ENCODE results near the gene GPC6.

The GPC6 gene

DNA sequence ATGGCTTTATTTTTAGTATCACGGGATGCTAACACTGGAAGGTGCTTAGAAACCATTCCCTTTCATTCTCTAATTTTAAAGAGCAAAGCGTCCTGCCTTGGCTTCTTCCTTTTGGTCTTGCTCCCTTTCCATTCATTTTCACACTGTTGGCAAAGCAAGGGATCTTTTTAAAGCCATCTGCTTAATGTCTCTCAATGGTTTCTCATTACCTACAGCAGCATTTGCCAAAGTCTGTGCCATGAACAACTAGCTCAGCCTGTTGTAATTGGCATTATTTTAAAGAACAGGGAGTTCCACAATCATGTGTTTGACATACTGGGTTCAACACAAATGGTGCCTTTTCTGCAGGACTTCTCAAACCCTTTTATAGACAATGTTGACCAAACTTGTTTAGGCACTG is 444.3 kb downstream of the GPC6 start:
- no peak overlapping the region for H3K4me3 Mint-ChIP-seq
- H3K27me3 Mint-ChIP-seq: no peaks in the 10 kb centered on the region
- ATAC-seq: no peak
- H3K27ac Mint-ChIP-seq: no peak overlapping the region
- H3K4me1 Mint-ChIP-seq: no peaks in the 10 kb centered on the region
- H3K36me3 Mint-ChIP-seq: no peaks in the 10 kb centered on the region
- peaks cover 2% of the 10 kb centered on the region for H3K9me3 Mint-ChIP-seq

- ATAC-seq: no peak
- Mint-ChIP-seq H3K36me3 (no peaks in the 10 kb centered on the region), H3K4me3 (no peak overlapping the region), H3K27ac (no peak overlapping the region), H3K4me1 (no peaks in the 10 kb centered on the region), H3K9me3 (peaks cover 2% of the 10 kb centered on the region), H3K27me3 (no peaks in the 10 kb centered on the region)
These were observed 446.4 kb downstream of the GPC6 start for GRCh38 chr13:93672996-93673395.

- H3K4me1 Mint-ChIP-seq: no peaks in the 10 kb centered on the region
- H3K36me3 Mint-ChIP-seq: no peaks in the 10 kb centered on the region
- peaks cover 2% of the 10 kb centered on the region for H3K9me3 Mint-ChIP-seq
- no peaks in the 10 kb centered on the region for H3K27me3 Mint-ChIP-seq
- no peak overlapping the region for H3K4me3 Mint-ChIP-seq
- no peak for ATAC-seq
- H3K27ac Mint-ChIP-seq: no peak overlapping the region
These were observed 447.3 kb downstream of the GPC6 start for GRCh38 chr13:93673885-93674284.

GRCh38 chr13:93674337-93674755 is 447.7 kb downstream of the GPC6 start:
- ATAC-seq: no peak

DNA sequence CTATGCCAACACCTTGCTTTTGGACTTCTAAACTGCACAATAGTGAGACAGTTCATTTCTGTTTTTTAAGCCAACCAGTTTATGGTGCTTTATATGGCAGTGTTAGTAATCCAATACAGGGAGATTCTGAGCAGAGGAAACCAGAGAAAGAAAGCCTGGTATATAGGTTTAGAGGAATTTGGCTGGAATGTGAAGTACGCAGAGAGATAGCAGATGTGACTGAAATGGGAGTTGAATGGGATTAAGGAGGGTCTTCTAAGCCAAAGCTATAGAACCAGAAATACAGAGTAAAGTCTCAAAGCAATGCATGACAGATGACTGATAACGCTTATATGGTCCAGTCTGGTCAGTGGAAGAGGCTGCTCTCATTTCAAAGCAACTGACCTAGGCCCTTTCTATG is 453.7 kb downstream of the GPC6 start:
- H3K36me3 Mint-ChIP-seq: no peaks in the 10 kb centered on the region
- no peaks in the 10 kb centered on the region for H3K27me3 Mint-ChIP-seq
- no peak for ATAC-seq
- H3K27ac Mint-ChIP-seq: no peak overlapping the region
- H3K4me3 Mint-ChIP-seq: no peak overlapping the region
- no peaks in the 10 kb centered on the region for H3K4me1 Mint-ChIP-seq
- peaks cover 2% of the 10 kb centered on the region for H3K9me3 Mint-ChIP-seq

More at GRCh38 chr13:93674337-93674755, 447.7 kb downstream of the GPC6 start:
- no peak overlapping the region for H3K4me3 Mint-ChIP-seq
- no peaks in the 10 kb centered on the region for H3K36me3 Mint-ChIP-seq
- H3K27ac Mint-ChIP-seq: no peak overlapping the region
- H3K9me3 Mint-ChIP-seq: peaks cover 2% of the 10 kb centered on the region
- no peaks in the 10 kb centered on the region for H3K4me1 Mint-ChIP-seq
- no peaks in the 10 kb centered on the region for H3K27me3 Mint-ChIP-seq

DNA sequence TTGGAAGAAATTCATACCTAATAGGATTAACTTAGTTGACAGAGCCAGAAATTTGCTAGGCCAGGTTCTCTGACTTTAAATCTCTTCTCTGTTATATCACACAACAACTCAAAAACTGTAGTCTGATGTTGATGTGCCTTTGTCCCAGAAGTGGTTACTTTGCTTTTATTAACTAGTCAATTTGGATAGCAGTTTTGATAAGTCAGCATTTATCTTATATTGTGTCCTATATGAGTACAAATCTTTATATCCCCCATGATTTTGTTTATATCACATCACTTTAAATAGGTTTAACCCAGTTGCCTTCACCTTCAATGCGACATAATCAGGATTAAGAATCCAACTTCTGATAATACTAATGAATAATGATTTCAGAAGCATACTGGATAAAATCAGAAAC is 459.3 kb downstream of the GPC6 start:
- H3K4me1 Mint-ChIP-seq: no peaks in the 10 kb centered on the region
- H3K27ac Mint-ChIP-seq: no peak overlapping the region
- H3K27me3 Mint-ChIP-seq: no peaks in the 10 kb centered on the region
- no peak overlapping the region for H3K4me3 Mint-ChIP-seq
- H3K36me3 Mint-ChIP-seq: no peaks in the 10 kb centered on the region
- no peaks in the 10 kb centered on the region for H3K9me3 Mint-ChIP-seq
- no peak for ATAC-seq

- Mint-ChIP-seq H3K27ac (no peak overlapping the region), H3K36me3 (no peaks in the 10 kb centered on the region), H3K4me3 (no peak overlapping the region), H3K27me3 (no peaks in the 10 kb centered on the region), H3K9me3 (no peaks in the 10 kb centered on the region), H3K4me1 (no peaks in the 10 kb centered on the region)
- ATAC-seq: no peak
These were observed 459.8 kb downstream of the GPC6 start for GRCh38 chr13:93686399-93686798.

DNA sequence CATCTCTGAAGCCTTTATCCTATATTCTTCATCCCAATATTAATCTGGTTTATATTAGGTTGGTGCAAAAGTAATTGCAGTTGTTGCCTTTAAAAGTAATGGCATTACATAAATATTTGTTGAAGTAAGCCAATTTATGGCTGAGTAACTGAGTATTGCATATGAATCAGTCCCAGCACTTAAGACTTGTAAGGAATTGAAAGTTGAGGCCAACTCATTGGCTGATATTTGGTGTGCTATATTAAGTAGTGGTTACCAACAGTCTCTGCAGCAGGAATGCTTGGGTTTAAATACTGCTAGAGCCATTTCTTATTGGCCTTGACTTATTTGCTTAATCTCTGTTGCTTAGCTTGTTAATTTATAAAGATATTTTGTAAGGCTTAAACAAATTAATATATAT is 460.7 kb downstream of the GPC6 start:
- Mint-ChIP-seq H3K27me3 (no peaks in the 10 kb centered on the region), H3K27ac (no peak overlapping the region), H3K36me3 (no peaks in the 10 kb centered on the region), H3K4me1 (no peaks in the 10 kb centered on the region), H3K9me3 (no peaks in the 10 kb centered on the region), H3K4me3 (no peak overlapping the region)
- no peak for ATAC-seq

DNA sequence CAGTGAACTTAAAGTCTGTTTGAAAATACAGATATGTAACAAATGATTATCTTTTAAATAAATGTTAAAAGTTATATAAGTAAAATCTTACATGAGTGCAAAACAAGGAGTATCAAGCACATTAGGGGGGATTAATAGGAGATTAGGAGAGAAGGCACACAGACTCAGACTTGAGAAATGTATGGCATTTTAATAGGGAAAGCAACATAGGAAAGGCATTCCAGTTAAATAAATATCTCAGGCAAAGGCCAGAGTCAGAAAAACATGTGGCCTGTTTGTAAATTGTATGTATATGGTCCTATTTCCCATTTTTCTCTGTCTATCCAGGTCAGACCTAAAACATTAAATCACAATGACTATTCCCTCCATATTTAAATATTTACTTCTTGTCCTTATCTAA is 462.7 kb downstream of the GPC6 start:
- H3K4me3 Mint-ChIP-seq: no peak overlapping the region
- H3K4me1 Mint-ChIP-seq: no peaks in the 10 kb centered on the region
- no peaks in the 10 kb centered on the region for H3K27me3 Mint-ChIP-seq
- ATAC-seq: no peak
- no peaks in the 10 kb centered on the region for H3K9me3 Mint-ChIP-seq
- no peak overlapping the region for H3K27ac Mint-ChIP-seq
- H3K36me3 Mint-ChIP-seq: no peaks in the 10 kb centered on the region

GRCh38 chr13:93690139-93690538 is 463.5 kb downstream of the GPC6 start:
- ATAC-seq: no peak
- H3K27me3 Mint-ChIP-seq: no peaks in the 10 kb centered on the region
- H3K9me3 Mint-ChIP-seq: no peaks in the 10 kb centered on the region
- no peak overlapping the region for H3K4me3 Mint-ChIP-seq
- H3K36me3 Mint-ChIP-seq: no peaks in the 10 kb centered on the region
- no peaks in the 10 kb centered on the region for H3K4me1 Mint-ChIP-seq
- no peak overlapping the region for H3K27ac Mint-ChIP-seq

DNA sequence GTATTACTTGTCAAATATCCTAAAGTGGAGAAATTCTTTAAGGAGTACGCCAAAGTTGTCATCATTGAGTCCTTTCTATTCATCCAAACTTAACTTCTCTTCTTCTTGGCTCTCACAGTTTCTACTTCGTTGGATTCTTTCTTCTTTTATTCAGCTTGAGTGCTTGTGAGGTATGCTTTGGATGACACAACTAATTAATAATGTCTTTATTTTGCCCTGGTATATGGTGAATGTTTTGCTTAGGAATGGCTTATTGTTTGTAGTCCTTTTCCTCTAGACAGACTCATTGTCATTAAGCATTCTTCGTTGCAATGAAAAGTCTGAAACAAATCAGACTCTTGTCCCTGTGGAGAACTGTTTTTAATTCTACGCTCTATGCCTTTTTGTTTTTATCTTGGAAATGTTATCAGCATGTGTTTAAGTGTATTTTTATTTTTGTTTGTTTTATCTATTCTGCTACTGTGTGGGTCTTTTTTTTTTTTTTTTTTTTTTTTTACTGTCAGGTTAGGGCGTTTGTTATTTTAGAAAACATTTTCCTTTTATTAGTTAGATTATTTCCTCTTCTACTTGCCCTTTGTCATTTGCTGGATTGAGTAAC is 471.5 kb downstream of the GPC6 start:
- H3K9me3 Mint-ChIP-seq: peaks cover 4% of the 10 kb centered on the region
- H3K27me3 Mint-ChIP-seq: no peaks in the 10 kb centered on the region
- no peak overlapping the region for H3K27ac Mint-ChIP-seq
- H3K36me3 Mint-ChIP-seq: no peaks in the 10 kb centered on the region
- no peak for ATAC-seq
- no peaks in the 10 kb centered on the region for H3K4me1 Mint-ChIP-seq
- H3K4me3 Mint-ChIP-seq: no peak overlapping the region

GRCh38 chr13:93700115-93700514 is 473.5 kb downstream of the GPC6 start:
- Mint-ChIP-seq H3K4me3 (no peak overlapping the region), H3K4me1 (no peaks in the 10 kb centered on the region), H3K27ac (no peak overlapping the region), H3K9me3 (peaks cover 4% of the 10 kb centered on the region), H3K27me3 (no peaks in the 10 kb centered on the region), H3K36me3 (no peaks in the 10 kb centered on the region)
- no peak for ATAC-seq

DNA sequence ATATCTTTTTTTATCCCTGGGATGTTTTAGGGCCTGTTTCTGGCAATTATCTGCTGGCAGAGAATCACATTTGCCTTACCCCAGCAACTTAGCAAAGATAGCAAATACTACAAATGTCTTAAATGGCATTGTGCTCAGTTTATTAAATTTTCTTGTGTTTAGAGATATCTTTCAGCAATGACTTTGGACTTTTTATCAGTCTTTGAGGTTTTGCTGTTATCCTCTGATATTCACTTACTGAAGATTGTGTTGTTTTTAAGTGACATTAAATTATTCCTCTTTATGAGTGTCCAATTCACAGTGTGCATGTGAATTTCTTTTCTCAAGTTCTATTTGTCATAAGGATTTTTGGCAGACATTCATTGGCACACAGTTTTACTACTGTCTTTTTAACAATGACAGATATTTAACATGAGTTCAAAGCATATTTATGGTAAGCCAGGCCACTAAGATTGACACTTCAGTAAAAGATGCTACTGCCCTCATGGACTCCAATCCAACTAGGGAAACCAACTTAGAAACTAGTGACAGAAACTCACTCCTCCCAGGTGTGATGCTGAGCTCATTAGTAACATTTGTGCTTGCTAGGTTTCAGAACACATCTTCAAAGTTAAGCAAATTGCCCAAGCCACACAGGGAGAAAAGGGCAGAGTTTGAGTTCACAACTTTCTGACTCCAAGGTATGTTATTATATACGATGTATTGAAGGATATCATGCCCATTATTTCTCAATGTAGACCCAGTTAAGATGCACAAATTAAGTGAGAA is 481.9 kb downstream of the GPC6 start:
- Mint-ChIP-seq H3K36me3 (no peaks in the 10 kb centered on the region), H3K27me3 (no peaks in the 10 kb centered on the region), H3K4me1 (no peaks in the 10 kb centered on the region), H3K9me3 (peaks cover 4% of the 10 kb centered on the region), H3K27ac (no peak overlapping the region), H3K4me3 (no peak overlapping the region)
- no peak for ATAC-seq

- Mint-ChIP-seq H3K4me1 (no peaks in the 10 kb centered on the region), H3K4me3 (no peak overlapping the region), H3K27ac (no peak overlapping the region), H3K36me3 (no peaks in the 10 kb centered on the region), H3K9me3 (peaks cover 10% of the 10 kb centered on the region), H3K27me3 (no peaks in the 10 kb centered on the region)
- ATAC-seq: no peak
These were observed 483.1 kb downstream of the GPC6 start for GRCh38 chr13:93709506-93710244.

- ATAC-seq: no peak
- Mint-ChIP-seq H3K9me3 (peaks cover 14% of the 10 kb centered on the region), H3K27me3 (no peaks in the 10 kb centered on the region), H3K36me3 (no peaks in the 10 kb centered on the region), H3K27ac (no peak overlapping the region), H3K4me1 (no peaks in the 10 kb centered on the region), H3K4me3 (no peak overlapping the region)
These were observed 487.6 kb downstream of the GPC6 start for GRCh38 chr13:93714171-93714570.

DNA sequence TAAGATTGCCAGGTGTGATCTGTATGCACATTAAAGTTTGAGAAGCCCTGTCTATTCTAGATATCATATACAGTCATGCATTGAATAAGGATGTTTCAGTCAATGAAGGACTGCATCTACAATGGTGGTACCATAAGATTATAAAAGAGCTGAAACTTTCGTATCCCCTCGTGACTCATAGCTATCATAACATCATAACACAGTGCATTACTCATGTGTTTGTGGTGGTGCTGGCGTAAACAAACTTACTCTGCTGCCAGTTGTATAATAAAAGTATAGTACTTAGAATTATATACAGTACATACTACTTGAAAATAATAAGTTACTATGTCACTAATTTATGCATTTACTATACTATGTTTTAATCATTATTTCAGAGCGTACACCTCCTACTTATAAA is 489.3 kb downstream of the GPC6 start:
- no peak for ATAC-seq
- Mint-ChIP-seq H3K36me3 (no peaks in the 10 kb centered on the region), H3K27ac (no peak overlapping the region), H3K27me3 (no peaks in the 10 kb centered on the region), H3K9me3 (peaks cover 18% of the 10 kb centered on the region), H3K4me1 (no peaks in the 10 kb centered on the region), H3K4me3 (no peak overlapping the region)
